Measurements from ENCODE around the gene RNF103. TPM values are rescaled to one million over a fixed set of nuclear protein-coding genes. Genes with fewer than 3 reads are reported as not detected.
"Not testable (repeated sequence)": the region's sequence is repeated elsewhere in the genome, so short reads cannot be mapped to it uniquely, and the experiment has no call there.

Gene RNF103
- 19.4 TPM for polyA plus RNA-seq (2013, experiment 1 of 2; ENCODE audit: insufficient read length)
- 23.3 TPM for polyA plus RNA-seq (2013, experiment 2 of 2; ENCODE audit: insufficient read length)

- DNase-seq: peak; percentile 93
Measured at GRCh38 chr2:86623494-86624266, at the start of gene RNF103. Gene RNF103 (minus strand): TSS chr2:86623865. CDS start chr2:86622886, 979 bp downstream.

- DNase-seq: no peak
Measured at GRCh38 chr2:86673011-86673410, 49.3 kb upstream of the RNF103 start.

- DNase-seq: no peak
Measured at GRCh38 chr2:86672027-86672545, 48.4 kb upstream of the RNF103 start.

GRCh38 chr2:86671337-86671981, 47.8 kb upstream of the RNF103 start:
- DNase-seq: no peak

GRCh38 chr2:86669323-86669722, 45.7 kb upstream of the RNF103 start:
- not testable (repeated sequence) for DNase-seq

- DNase-seq: no peak
Measured at GRCh38 chr2:86661333-86661732, 37.7 kb upstream of the RNF103 start.

GRCh38 chr2:86650188-86650587, 26.5 kb upstream of the RNF103 start:
- DNase-seq: no peak

- DNase-seq: no peak
Measured at GRCh38 chr2:86649119-86649947, 25.7 kb upstream of the RNF103 start.

GRCh38 chr2:86648681-86649080, 25.0 kb upstream of the RNF103 start:
- no peak for DNase-seq

- no peak for DNase-seq
Measured at GRCh38 chr2:86646865-86647264, 23.2 kb upstream of the RNF103 start.

- no peak for DNase-seq
Measured at GRCh38 chr2:86646329-86646728, 22.7 kb upstream of the RNF103 start.

GRCh38 chr2:86645752-86646151, 22.1 kb upstream of the RNF103 start:
- DNase-seq: no peak

GRCh38 chr2:86638712-86639111, 15.0 kb upstream of the RNF103 start:
- DNase-seq: no peak

- DNase-seq: no peak
Measured at GRCh38 chr2:86636842-86637241, 13.2 kb upstream of the RNF103 start.

- peak; percentile 20 for DNase-seq
Measured at GRCh38 chr2:86634352-86634751, 10.7 kb upstream of the RNF103 start.

- DNase-seq: no peak
Measured at GRCh38 chr2:86633155-86633651, 9.5 kb upstream of the RNF103 start.

GRCh38 chr2:86632672-86633071, 9.0 kb upstream of the RNF103 start:
- DNase-seq: no peak

GRCh38 chr2:86631846-86632485, 8.3 kb upstream of the RNF103 start:
- no peak for DNase-seq

GRCh38 chr2:86628091-86628522, 4.4 kb upstream of the RNF103 start:
- DNase-seq: no peak

- DNase-seq: no peak
Measured at GRCh38 chr2:86627550-86627949, 3.9 kb upstream of the RNF103 start.

GRCh38 chr2:86625096-86625495, 1.4 kb upstream of the RNF103 start:
- no peak for DNase-seq

GRCh38 chr2:86624267-86624547, 542 bp upstream of the RNF103 start:
- no peak for DNase-seq
